Karpas-422 (cell line): Measurements from ENCODE around the gene ERC2. TPM values are rescaled to one million over a fixed set of nuclear protein-coding genes. Genes with fewer than 3 reads are reported as not detected.

ENCODE experiments used
- DNase-seq: peaks from one replicate; pipeline ENCODE4 v3.0.0-alpha.2; 2015
- H2AFZ ChIP-seq: fragments of 200-600 bp; sonication (generic); 2 replicates; pipeline ENCODE4 v1.6.1; 2014; ENCODE audit warnings: antibody characterized with exemption, low read length, mixed read lengths
- H3K27ac ChIP-seq: fragments of 200-600 bp; sonication (generic); 2 replicates; pipeline ENCODE4 v1.5.1; 2014; ENCODE audit warnings: mild to moderate bottlenecking, low read length, moderate library complexity
- H3K27me3 ChIP-seq: fragments of 200-600 bp; sonication (generic); 2 replicates; pipeline ENCODE4 v1.6.1; 2014; ENCODE audit warnings: low read length, mixed read lengths
- H3K36me3 ChIP-seq: fragments of 200-600 bp; sonication (generic); 2 replicates; pipeline ENCODE4 v1.6.1; 2014; ENCODE audit warnings: low read length, mixed read lengths; ENCODE audit not compliant: insufficient read depth
- H3K4me1 ChIP-seq: fragments of 200-600 bp; sonication (generic); 2 replicates; pipeline ENCODE4 v1.6.1; 2014; ENCODE audit warnings: mild to moderate bottlenecking, low read length, mixed read lengths
- H3K4me2 ChIP-seq: fragments of 200-600 bp; sonication (generic); 2 replicates; pipeline ENCODE4 v1.6.1; 2014; ENCODE audit warnings: low read length, low read depth, mild to moderate bottlenecking; ENCODE audit not compliant: poor library complexity, severe bottlenecking
- H3K4me3 ChIP-seq: fragments of 200-600 bp; sonication (generic); 2 replicates; pipeline ENCODE4 v1.5.1; 2014; ENCODE audit warnings: mild to moderate bottlenecking, antibody characterized with exemption, low read length, mixed read lengths
- H3K79me2 ChIP-seq: fragments of 200-600 bp; sonication (generic); 2 replicates; pipeline ENCODE4 v1.6.1; 2014; ENCODE audit warnings: mild to moderate bottlenecking, low read length, mixed read lengths
- H3K9ac ChIP-seq: fragments of 200-600 bp; sonication (generic); 2 replicates; pipeline ENCODE4 v1.6.0; 2014; ENCODE audit warnings: low read length
- H3K9me2 ChIP-seq: fragments of 200-600 bp; sonication (generic), shearing (Covaris generic); replicated peaks from 2 replicates; pipeline ENCODE4 v1.6.0; 2014; ENCODE audit warnings: mild to moderate bottlenecking, low read length, moderate library complexity; ENCODE audit not compliant: insufficient read depth
- H3K9me3 ChIP-seq: fragments of 300-700, 200-600 bp; sonication (generic); 2 replicates; pipeline ENCODE4 v1.6.1; 2014; ENCODE audit warnings: low read length, mixed read lengths
- H4K20me1 ChIP-seq: fragments of 200-600 bp; sonication (generic); 2 replicates; pipeline ENCODE4 v1.6.1; 2014; ENCODE audit warnings: mild to moderate bottlenecking, antibody characterized with exemption, low read length, low read depth; ENCODE audit not compliant: insufficient read depth
- total RNA-seq: library from RNA; depleted of rRNA; stranded (reverse); fragments of >200 nt; shearing (Covaris generic); gene quantifications from 2 replicates; pipeline ENCODE4 v1.2.3, GENCODE V29; 2014; ENCODE audit warnings: low replicate concordance

The ERC2 gene
- total RNA-seq, 1 experiment from 2014 or later: 3.7 TPM

DNA sequence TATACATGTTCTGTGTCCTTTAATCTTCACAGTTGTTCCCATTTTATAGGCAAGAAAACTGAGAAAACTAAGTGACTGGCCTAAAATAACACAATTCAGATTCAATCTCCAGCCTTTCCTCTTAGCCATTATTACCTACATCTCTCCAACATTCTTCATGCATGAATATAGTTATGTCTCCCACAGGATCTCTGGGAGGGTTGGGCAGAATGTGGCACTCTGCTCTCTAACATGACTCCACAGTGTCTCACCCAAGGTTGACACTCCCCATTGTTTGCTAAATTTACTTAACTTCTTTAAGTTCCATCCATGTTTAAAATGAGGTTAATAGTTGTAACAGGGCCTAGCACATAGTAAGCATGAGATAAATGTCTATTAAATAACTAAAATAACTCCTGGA lies 276.3 kb downstream of the ERC2 start:
- no peak overlapping the region for H3K4me3 ChIP-seq
- H3K79me2 ChIP-seq: no peaks in the 10 kb centered on the region
- no peaks in the 10 kb centered on the region for H4K20me1 ChIP-seq
- H3K4me1 ChIP-seq: no peaks in the 10 kb centered on the region
- H2AFZ ChIP-seq: no peak overlapping the region
- H3K27me3 ChIP-seq: no peaks in the 10 kb centered on the region
- H3K4me2 ChIP-seq: no peak overlapping the region
- no peak overlapping the region for H3K27ac ChIP-seq
- no peaks in the 10 kb centered on the region for H3K36me3 ChIP-seq
- no peaks in the 10 kb centered on the region for H3K9me3 ChIP-seq
- DNase-seq: no peak
- H3K9me2 ChIP-seq: no peaks in the 10 kb centered on the region
- no peak overlapping the region for H3K9ac ChIP-seq

GRCh38 chr3:56190771-56191305 lies 277.4 kb downstream of the ERC2 start:
- H3K9me3 ChIP-seq: no peaks in the 10 kb centered on the region
- no peak overlapping the region for H2AFZ ChIP-seq
- no peaks in the 10 kb centered on the region for H3K9me2 ChIP-seq
- H3K4me3 ChIP-seq: no peak overlapping the region
- no peak overlapping the region for H3K4me2 ChIP-seq
- no peaks in the 10 kb centered on the region for H3K4me1 ChIP-seq
- H3K79me2 ChIP-seq: no peaks in the 10 kb centered on the region
- DNase-seq: no peak
- H4K20me1 ChIP-seq: no peaks in the 10 kb centered on the region
- H3K27ac ChIP-seq: no peak overlapping the region
- H3K9ac ChIP-seq: no peak overlapping the region
- H3K36me3 ChIP-seq: no peaks in the 10 kb centered on the region
- no peaks in the 10 kb centered on the region for H3K27me3 ChIP-seq

DNA sequence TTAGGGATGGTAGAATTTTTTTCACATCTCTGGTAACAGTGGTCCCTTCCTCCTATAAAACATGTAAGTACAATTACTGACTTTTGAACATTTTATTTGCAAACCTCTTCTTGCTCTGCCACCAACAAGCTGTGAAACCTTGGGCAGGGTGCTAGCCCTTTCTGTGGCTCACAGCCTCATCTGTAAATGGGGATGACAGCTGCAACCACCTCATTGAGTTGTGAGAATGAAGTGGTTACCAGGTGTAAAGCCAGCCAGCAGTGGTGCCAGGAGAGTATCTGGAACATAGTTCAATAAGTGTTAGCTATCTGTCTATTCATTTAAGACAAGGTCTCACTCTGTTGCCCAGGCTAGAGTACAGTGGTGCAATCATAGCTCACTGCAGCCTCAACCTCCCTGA lies 278.1 kb downstream of the ERC2 start:
- Histone ChIP-seq H3K9me2 (no peaks in the 10 kb centered on the region), H3K27ac (no peak overlapping the region), H3K9ac (no peak overlapping the region), H4K20me1 (no peaks in the 10 kb centered on the region), H3K79me2 (no peaks in the 10 kb centered on the region), H3K36me3 (no peaks in the 10 kb centered on the region), H3K4me3 (no peak overlapping the region), H2AFZ (no peak overlapping the region), H3K4me2 (no peak overlapping the region), H3K4me1 (no peaks in the 10 kb centered on the region), H3K9me3 (no peaks in the 10 kb centered on the region), H3K27me3 (no peaks in the 10 kb centered on the region)
- DNase-seq: no peak

DNA sequence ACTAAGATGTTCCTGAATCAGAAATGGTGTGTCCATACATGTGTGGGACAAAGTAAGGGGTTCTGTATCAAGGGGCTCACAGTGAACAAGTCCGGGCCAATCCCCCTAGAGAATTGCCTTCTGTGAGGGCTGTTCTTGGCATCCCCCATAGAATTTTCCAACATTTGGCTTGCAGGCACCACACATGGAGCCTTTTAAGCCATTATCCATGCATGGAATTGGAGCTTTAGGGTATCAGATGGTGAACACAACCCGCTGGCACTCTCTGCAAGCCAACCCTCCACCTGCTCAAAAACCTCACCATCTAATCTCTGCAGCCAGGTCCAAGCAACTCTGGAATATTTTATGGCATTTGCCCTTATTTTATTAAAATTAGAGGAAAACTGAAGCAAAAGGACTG lies 278.7 kb downstream of the ERC2 start:
- Histone ChIP-seq H3K79me2 (no peaks in the 10 kb centered on the region), H3K9ac (no peak overlapping the region), H3K9me3 (no peaks in the 10 kb centered on the region), H3K36me3 (no peaks in the 10 kb centered on the region), H2AFZ (no peak overlapping the region), H3K27ac (no peak overlapping the region), H3K4me2 (no peak overlapping the region), H3K9me2 (no peaks in the 10 kb centered on the region), H4K20me1 (no peaks in the 10 kb centered on the region), H3K27me3 (no peaks in the 10 kb centered on the region), H3K4me3 (no peak overlapping the region), H3K4me1 (no peaks in the 10 kb centered on the region)
- DNase-seq: no peak

DNA sequence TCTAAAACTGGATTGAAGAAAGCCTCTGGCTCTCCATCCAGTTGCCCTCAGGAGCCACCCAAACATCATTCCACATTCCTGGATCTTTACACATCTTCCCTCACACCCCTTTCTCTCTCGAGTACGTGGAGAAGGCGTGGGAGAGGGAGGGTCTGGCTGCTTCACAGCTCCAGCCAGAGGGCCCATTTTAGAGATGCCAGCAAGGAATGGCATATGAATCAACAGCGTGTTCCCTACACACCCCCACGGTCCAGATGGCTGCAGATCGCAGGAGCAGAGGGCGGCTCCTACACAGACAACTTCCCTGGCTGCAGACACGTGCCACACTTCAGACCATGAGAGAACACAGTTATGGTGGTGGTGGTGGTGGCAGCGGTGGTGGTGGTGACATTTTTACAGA lies 280.1 kb downstream of the ERC2 start:
- H3K36me3 ChIP-seq: no peaks in the 10 kb centered on the region

DNA sequence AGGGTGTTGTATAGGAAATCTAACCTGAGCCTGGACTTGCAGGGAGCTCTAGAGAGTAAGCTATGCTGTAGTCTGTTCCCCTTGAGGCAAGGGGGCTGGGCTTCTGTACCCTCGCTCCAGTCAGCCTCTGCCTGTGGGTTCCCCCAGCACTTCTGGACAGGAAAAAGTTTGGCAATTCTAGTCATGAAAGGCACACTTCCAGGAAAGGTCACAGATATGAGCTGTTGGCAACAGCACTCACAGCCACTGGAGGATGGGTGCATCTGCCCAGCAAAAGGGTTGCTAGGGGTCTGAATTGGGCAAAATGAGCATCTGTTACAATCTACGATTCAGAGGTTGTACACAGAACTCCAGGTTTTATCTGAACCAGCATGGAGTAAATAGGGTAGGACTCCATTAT lies 281.2 kb downstream of the ERC2 start:
- H3K9ac ChIP-seq: no peak overlapping the region
- H3K9me2 ChIP-seq: no peaks in the 10 kb centered on the region
- H2AFZ ChIP-seq: no peak overlapping the region
- H3K4me1 ChIP-seq: no peaks in the 10 kb centered on the region
- H3K4me2 ChIP-seq: no peak overlapping the region
- no peaks in the 10 kb centered on the region for H3K36me3 ChIP-seq
- no peaks in the 10 kb centered on the region for H3K9me3 ChIP-seq
- H3K27ac ChIP-seq: no peak overlapping the region
- no peak for DNase-seq
- no peaks in the 10 kb centered on the region for H4K20me1 ChIP-seq
- H3K79me2 ChIP-seq: no peaks in the 10 kb centered on the region
- no peaks in the 10 kb centered on the region for H3K27me3 ChIP-seq
- no peak overlapping the region for H3K4me3 ChIP-seq

More for the DNA sequence above, 280.1 kb downstream of the ERC2 start:
- H3K9me2 ChIP-seq: no peaks in the 10 kb centered on the region
- H4K20me1 ChIP-seq: no peaks in the 10 kb centered on the region
- H3K9me3 ChIP-seq: no peaks in the 10 kb centered on the region
- H3K27me3 ChIP-seq: no peaks in the 10 kb centered on the region
- H3K79me2 ChIP-seq: no peaks in the 10 kb centered on the region
- H2AFZ ChIP-seq: no peak overlapping the region
- no peaks in the 10 kb centered on the region for H3K4me1 ChIP-seq
- H3K4me2 ChIP-seq: no peak overlapping the region
- H3K9ac ChIP-seq: no peak overlapping the region
- no peak overlapping the region for H3K27ac ChIP-seq
- no peak for DNase-seq
- no peak overlapping the region for H3K4me3 ChIP-seq

GRCh38 chr3:56185827-56186226 lies 282.4 kb downstream of the ERC2 start:
- H3K27me3 ChIP-seq: no peaks in the 10 kb centered on the region
- no peaks in the 10 kb centered on the region for H3K79me2 ChIP-seq
- no peak overlapping the region for H3K4me2 ChIP-seq
- no peak overlapping the region for H3K27ac ChIP-seq
- no peaks in the 10 kb centered on the region for H3K9me3 ChIP-seq
- H4K20me1 ChIP-seq: no peaks in the 10 kb centered on the region
- no peak overlapping the region for H3K4me3 ChIP-seq
- no peak for DNase-seq
- no peak overlapping the region for H2AFZ ChIP-seq
- H3K4me1 ChIP-seq: no peaks in the 10 kb centered on the region
- no peaks in the 10 kb centered on the region for H3K9me2 ChIP-seq
- no peaks in the 10 kb centered on the region for H3K36me3 ChIP-seq
- no peak overlapping the region for H3K9ac ChIP-seq

- H3K9ac ChIP-seq: no peak overlapping the region
- H4K20me1 ChIP-seq: no peaks in the 10 kb centered on the region
- H3K9me3 ChIP-seq: no peaks in the 10 kb centered on the region
Measured at GRCh38 chr3:56183529-56183928, 284.7 kb downstream of the ERC2 start.

GRCh38 chr3:56180433-56180832 lies 287.8 kb downstream of the ERC2 start:
- no peak overlapping the region for H3K27ac ChIP-seq
- DNase-seq: no peak
- no peak overlapping the region for H3K4me2 ChIP-seq
- H3K36me3 ChIP-seq: no peaks in the 10 kb centered on the region
- H3K79me2 ChIP-seq: no peaks in the 10 kb centered on the region
- H3K9me3 ChIP-seq: no peaks in the 10 kb centered on the region
- no peaks in the 10 kb centered on the region for H3K4me1 ChIP-seq
- no peak overlapping the region for H3K4me3 ChIP-seq
- no peaks in the 10 kb centered on the region for H4K20me1 ChIP-seq
- H2AFZ ChIP-seq: no peak overlapping the region
- H3K9ac ChIP-seq: no peak overlapping the region
- H3K27me3 ChIP-seq: no peaks in the 10 kb centered on the region
- no peaks in the 10 kb centered on the region for H3K9me2 ChIP-seq

More at GRCh38 chr3:56183529-56183928, 284.7 kb downstream of the ERC2 start:
- Histone ChIP-seq H3K4me3 (no peak overlapping the region), H3K27ac (no peak overlapping the region), H3K4me2 (no peak overlapping the region), H3K79me2 (no peaks in the 10 kb centered on the region), H3K4me1 (no peaks in the 10 kb centered on the region), H3K27me3 (no peaks in the 10 kb centered on the region), H3K9me2 (no peaks in the 10 kb centered on the region), H3K36me3 (no peaks in the 10 kb centered on the region), H2AFZ (no peak overlapping the region)
- no peak for DNase-seq
